MCF 10A (cell line): ENCODE results near the gene CAPN9. TPM values are rescaled to one million over a fixed set of nuclear protein-coding genes. Genes with fewer than 3 reads are reported as not detected.

Source experiments
- BruUV-seq: library from RNA; stranded (reverse); fragments of 400-500 nt; replicated peaks from 2 replicates; lab custom pipeline; 2021; lab: Mats Ljungman, UMichigan
- CTCF ChIA-PET: fragments of 300-600 bp; sonication (Branson Sonifier 250); formaldehyde crosslinking; extraction: SDS; loops from one replicate; lab custom pipeline; 2021; ENCODE audit warnings: antibody characterized with exemption, inconsistent platforms; lab: Yijun Ruan, JAX
- POLR2A ChIA-PET: fragments of 300-600, 350-650 bp; sonication (Branson Sonifier 250); formaldehyde crosslinking; extraction: SDS; loops from one replicate; lab custom pipeline; 2020; ENCODE audit warnings: antibody characterized with exemption, inconsistent platforms; lab: Yijun Ruan, JAX
- DNase-seq: peaks from one replicate; pipeline ENCODE4 v3.0.0-alpha.2; 2018; ENCODE audit not compliant: unreplicated experiment
- H3K27ac Mint-ChIP-seq: one replicate; pipeline ENCODE4 v1.8.0; 2022; ENCODE audit warnings: mild to moderate bottlenecking, low read depth, mixed read lengths; ENCODE audit not compliant: unreplicated experiment
- H3K27me3 Mint-ChIP-seq: one replicate; pipeline ENCODE4 v1.8.0; 2022; ENCODE audit warnings: mixed read lengths; ENCODE audit not compliant: insufficient read depth, unreplicated experiment
- H3K36me3 Mint-ChIP-seq: one replicate; pipeline ENCODE4 v1.8.0; 2022; ENCODE audit warnings: mild to moderate bottlenecking, moderate library complexity, mixed read lengths; ENCODE audit not compliant: insufficient read depth, unreplicated experiment
- H3K4me1 Mint-ChIP-seq: one replicate; pipeline ENCODE4 v1.8.0; 2022; ENCODE audit warnings: mixed read lengths; ENCODE audit not compliant: insufficient read depth, unreplicated experiment
- H3K4me3 Mint-ChIP-seq: one replicate; pipeline ENCODE4 v1.8.0; 2022; ENCODE audit warnings: mild to moderate bottlenecking, moderate library complexity, mixed read lengths; ENCODE audit not compliant: unreplicated experiment
- H3K9me3 Mint-ChIP-seq: one replicate; pipeline ENCODE4 v1.8.0; 2022; ENCODE audit warnings: mixed read lengths; ENCODE audit not compliant: unreplicated experiment
- CTCF ChIP-seq: fragments of 200-600 bp; IDR thresholded peaks from one replicate; pipeline ENCODE4 v1.8.0; 2022; ENCODE audit warnings: antibody characterized with exemption, mild to moderate bottlenecking; ENCODE audit not compliant: unreplicated experiment
- intact Hi-C: fragments of 100-400 bp; cut with micrococcal nuclease; formaldehyde crosslinking; loops from 2 replicates; pipeline ENCODE4 v1.14.1; 2022
- total RNA-seq: library from RNA; stranded (reverse); gene quantifications from 2 replicates; pipeline ENCODE4 v1.2.3, GENCODE V29; 2022

CAPN9 gene
- total RNA-seq, 1 experiment from 2014 or later = not detected

- no peak for DNase-seq
- H3K4me3 Mint-ChIP-seq = no peak overlapping the region
- intact Hi-C loops = no loop called here
- no TSS peak for BruUV-seq
- H3K4me1 Mint-ChIP-seq = no peaks in the 10 kb centered on the region
- POLR2A ChIA-PET = no interaction called here
- CTCF ChIA-PET = interaction anchor here (0.5 to 1.1 kb wide), 2 partner anchors 39 to 72 kb away, joined by 3 to 4 read pairs; no protein-coding TSS in a partner anchor
- no peaks in the 10 kb centered on the region for H3K9me3 Mint-ChIP-seq
- H3K27me3 Mint-ChIP-seq = peaks cover 22% of the 10 kb centered on the region
- H3K36me3 Mint-ChIP-seq = no peaks in the 10 kb centered on the region
- no peak for TF ChIP-seq CTCF
- no peak overlapping the region for H3K27ac Mint-ChIP-seq
Observed at GRCh38 chr1:230725256-230726012, 21.8 kb upstream of the CAPN9 start.

DNA sequence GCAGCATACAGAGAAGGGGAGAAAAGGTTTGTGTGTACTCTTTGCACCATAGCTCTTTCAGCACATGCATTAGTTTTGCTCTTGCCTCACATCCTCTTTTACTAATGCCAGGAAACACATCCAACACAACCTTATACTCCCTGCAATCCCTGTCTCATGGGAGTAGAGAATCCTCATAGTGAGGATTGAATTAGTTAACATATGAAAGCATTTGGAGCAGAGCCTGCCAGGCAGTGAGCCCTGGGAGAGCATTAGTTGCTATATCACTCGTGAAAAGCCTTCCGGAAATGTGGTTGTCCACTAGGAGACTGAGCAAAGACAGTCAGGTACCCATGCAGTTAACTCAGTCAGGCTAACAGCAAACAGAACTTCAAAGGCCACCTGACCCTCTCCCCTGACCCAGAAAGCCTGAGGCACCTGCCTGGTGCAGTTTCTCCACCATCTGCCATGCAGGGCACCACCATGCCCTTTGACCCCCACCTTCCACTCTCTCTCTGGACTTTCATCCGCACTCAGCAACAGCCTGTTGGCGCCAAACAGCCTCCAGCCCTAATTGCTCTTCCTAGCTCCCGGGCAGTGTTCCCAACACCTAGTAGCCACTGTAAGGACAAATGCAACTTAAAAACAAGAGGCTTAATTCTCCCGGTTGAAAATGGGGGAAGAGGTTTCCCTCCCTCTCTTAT lies 18.3 kb upstream of the CAPN9 start:
- intact Hi-C loops = no loop called here
- ChIA-PET POLR2A (no interaction called here), CTCF (interaction anchor here (0.6 kb wide), 1 partner anchor 369 kb away, joined by 4 read pairs; no protein-coding TSS in a partner anchor)
- H3K27ac Mint-ChIP-seq = no peak overlapping the region
- BruUV-seq = no TSS peak
- peaks cover 22% of the 10 kb centered on the region for H3K27me3 Mint-ChIP-seq
- DNase-seq = no peak
- H3K36me3 Mint-ChIP-seq = no peaks in the 10 kb centered on the region
- no peak for TF ChIP-seq CTCF
- H3K4me1 Mint-ChIP-seq = no peaks in the 10 kb centered on the region
- no peak overlapping the region for H3K4me3 Mint-ChIP-seq
- no peaks in the 10 kb centered on the region for H3K9me3 Mint-ChIP-seq

DNA sequence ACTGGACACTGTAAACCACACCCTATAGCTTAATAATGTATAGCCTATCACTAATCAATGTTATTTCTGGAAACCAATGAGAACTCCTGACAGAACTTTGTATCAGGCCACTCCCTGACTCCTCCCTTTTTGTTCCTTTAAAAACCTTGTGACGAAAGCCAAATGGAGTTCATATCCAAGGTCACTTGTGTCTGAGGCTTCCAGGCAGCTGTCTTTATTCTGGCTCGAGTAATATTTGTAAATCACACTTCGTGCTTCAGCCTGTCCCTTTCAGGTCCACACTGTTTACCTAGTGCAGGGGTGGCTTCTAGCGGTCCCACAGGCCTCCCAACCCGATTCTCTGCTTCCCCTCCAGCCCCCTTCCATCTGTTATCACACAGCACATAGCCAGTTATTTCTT lies 16.2 kb upstream of the CAPN9 start:
- Mint-ChIP-seq H3K4me1 (no peaks in the 10 kb centered on the region), H3K27ac (no peak overlapping the region), H3K36me3 (no peaks in the 10 kb centered on the region), H3K27me3 (peaks cover 30% of the 10 kb centered on the region), H3K9me3 (no peaks in the 10 kb centered on the region), H3K4me3 (no peak overlapping the region)
- no peak for DNase-seq
- no TSS peak for BruUV-seq
- ChIA-PET CTCF (interaction anchor here (0.6 to 1.2 kb wide), 6 partner anchors 7 to 1850 kb away, joined by 3 to 4 read pairs (median 3); no protein-coding TSS in a partner anchor), POLR2A (interaction anchor here (0.6 kb wide), 1 partner anchor 18 kb away, joined by 3 read pairs; no protein-coding TSS in a partner anchor)
- intact Hi-C loops = no loop called here
- TF ChIP-seq CTCF = no peak

DNA sequence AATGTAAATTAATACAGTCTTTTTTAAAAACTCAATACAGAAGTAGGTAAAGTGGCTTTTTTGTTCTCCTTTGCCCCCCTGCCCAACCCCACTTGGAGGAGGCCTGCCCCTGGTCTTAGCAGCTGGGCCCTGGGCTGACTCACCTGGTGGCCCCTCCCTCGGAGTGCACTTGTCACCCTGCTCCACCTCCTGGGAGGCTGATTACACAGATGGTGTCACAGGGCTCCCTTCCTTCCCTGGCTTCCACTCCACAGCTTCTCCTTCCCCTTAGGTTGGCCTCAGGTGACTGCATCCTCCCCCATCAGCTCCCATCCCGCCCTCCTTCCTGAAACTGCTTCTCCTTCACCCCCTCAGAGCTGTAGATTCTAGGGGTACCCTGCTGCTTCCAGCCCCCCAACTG lies 11.7 kb upstream of the CAPN9 start:
- no TSS peak for BruUV-seq
- Mint-ChIP-seq H3K36me3 (no peaks in the 10 kb centered on the region), H3K9me3 (no peaks in the 10 kb centered on the region), H3K27me3 (peaks cover 11% of the 10 kb centered on the region), H3K4me3 (no peak overlapping the region), H3K4me1 (no peaks in the 10 kb centered on the region), H3K27ac (no peak overlapping the region)
- ChIA-PET CTCF (interaction anchor here (1.6 kb wide), 1 partner anchor 9 kb away, joined by 4 read pairs; no protein-coding TSS in a partner anchor), POLR2A (no interaction called here)
- intact Hi-C loops = no loop called here
- TF ChIP-seq CTCF = no peak
- no peak for DNase-seq
